Gastrocnemius medialis (tissue), 4 donors: ENCODE measurements around the gene PTPN4.

Experiments
- CTCF ChIP-seq, 5 experiments: fragments of 450-650 bp in 3 of 5; fragments of 200-600 bp in 2 of 5; sonication (generic) in 2 of 5; IDR thresholded peaks in 4 of 5; conservative IDR thresholded peaks in 1 of 5; 1 replicate in 4 of 5; 2 replicates in 1 of 5; pipeline ENCODE4 v1.5.1; 2016 to 2019; ENCODE audit warnings: antibody characterized with exemption in 5 of 5, mild to moderate bottlenecking in 3 of 5, moderate library complexity in 3 of 5
- POLR2A ChIP-seq, 2 donors: fragments of 450-650 bp; IDR thresholded peaks; one replicate each; pipeline ENCODE4 v1.6.1; 2017; ENCODE audit warnings: antibody characterized with exemption in 2 of 2, mild to moderate bottlenecking in 2 of 2, moderate library complexity in 2 of 2

GRCh38 chr2:119950966-119951365, 191.2 kb downstream of the PTPN4 start:
- TF ChIP-seq POLR2A (IDR thresholded peaks at IDR 0.05), result no peak
- TF ChIP-seq CTCF (IDR thresholded peaks at IDR 0.05 in 4 of 5, conservative IDR thresholded peaks at IDR 0.05 in 1 of 5), result no peak
